ENCODE results near the gene TRIM49D1.
"Not testable (repeated sequence)": the region's sequence is repeated elsewhere in the genome, so short reads cannot be mapped to it uniquely, and the experiment has no call there.

Gene TRIM49D1

GRCh38 chr11:89922195-89922660 is at the start of gene TRIM49D1:
TRIM49D1 (minus strand) TSS chr11:89922245; CDS start chr11:89917710, 4,535 bp downstream.
- DNase-seq, result no peak

DNA sequence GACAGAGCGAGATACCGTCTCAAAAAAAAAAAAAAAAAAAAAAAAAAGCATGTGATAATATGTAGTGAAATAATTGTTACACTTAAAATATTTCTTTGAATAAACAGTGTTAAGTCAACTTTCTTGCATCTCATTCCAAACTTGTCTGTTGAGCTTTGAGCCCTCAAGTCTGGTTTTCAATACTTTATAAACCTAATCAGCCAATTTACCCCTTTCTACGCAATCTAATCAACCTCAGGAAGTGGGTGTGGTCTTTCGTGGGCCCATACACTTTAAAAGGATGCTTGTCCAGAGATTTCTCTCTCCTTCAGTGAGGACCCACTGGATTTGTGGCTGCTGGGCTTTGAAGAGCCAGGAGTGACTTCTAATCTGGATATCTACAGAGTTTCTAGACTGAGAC is 43.7 kb upstream of the TRIM49D1 start, which contains the start of gene TRIM64:
Gene TRIM64 (plus strand): TSS at position 301 of the 400 bp plus-strand sequence. CDS start 2,467 bp downstream, outside the sequence.
- not testable (repeated sequence) for DNase-seq

DNA sequence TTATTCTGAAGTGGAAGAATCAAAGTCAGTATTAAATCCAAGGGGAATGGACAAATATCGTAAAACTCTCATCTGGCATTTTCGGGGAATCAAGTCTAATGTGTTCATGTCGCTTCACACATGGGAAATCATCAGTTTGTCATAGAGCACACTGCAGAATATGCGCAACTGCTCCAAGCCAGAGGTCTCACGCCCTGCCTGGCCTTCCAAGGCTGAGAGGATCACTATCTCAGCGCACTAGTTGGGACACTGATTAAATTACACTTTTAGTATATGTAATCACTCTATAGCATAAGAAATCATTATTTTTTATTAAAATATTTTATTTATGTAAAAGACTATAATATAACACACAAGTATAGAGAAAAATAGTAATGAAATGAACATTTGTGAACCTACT is 38.8 kb upstream of the TRIM49D1 start:
- DNase-seq, result not testable (repeated sequence)

GRCh38 chr11:89923764-89924163 is 1.7 kb upstream of the TRIM49D1 start, which contains the start of gene TRIM49D2:
TRIM49D2 (plus strand) TSS chr11:89924064; CDS start chr11:89926762, 2,698 bp downstream.
- not testable (repeated sequence) for DNase-seq

DNA sequence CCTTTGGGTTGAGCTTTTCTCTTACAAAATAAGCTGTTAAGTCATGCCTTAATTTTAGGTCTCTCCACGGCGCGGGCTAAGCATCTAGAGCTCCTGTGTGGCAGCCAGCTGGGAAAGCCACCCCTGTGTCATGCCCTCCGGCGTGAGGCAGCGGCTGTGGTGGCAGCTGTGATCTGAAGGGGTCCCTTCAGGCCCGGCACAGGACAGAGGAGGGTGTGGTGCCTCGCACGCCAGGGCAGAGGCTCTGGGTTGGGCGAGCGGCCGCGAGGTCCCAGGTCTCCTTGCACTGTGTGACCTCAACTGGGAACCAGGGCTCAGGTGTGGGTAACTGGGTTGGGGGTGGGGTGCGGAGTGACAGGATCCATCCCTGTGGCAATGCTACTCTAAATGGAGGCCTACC is 21.2 kb downstream of the TRIM49D1 start:
- not testable (repeated sequence) for DNase-seq

DNA sequence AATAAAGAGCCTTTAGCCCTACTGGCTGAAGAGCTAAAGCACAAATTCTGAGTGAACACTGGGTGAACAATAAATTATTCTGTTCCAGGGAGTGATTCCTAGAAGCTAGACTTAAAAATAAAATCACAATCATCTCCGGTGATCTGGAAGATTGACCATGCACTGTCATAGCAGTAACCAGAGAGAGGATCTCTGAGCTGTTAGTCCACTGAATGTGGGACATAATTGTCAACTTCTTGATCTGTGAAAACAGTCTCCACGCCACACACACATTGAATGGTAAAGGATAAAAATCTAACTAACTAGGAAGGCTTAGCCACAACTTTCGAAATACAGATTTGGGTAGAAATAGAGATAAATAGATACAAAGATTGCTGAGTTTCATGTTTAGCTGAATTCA is 28.8 kb downstream of the TRIM49D1 start:
- not testable (repeated sequence) for DNase-seq

DNA sequence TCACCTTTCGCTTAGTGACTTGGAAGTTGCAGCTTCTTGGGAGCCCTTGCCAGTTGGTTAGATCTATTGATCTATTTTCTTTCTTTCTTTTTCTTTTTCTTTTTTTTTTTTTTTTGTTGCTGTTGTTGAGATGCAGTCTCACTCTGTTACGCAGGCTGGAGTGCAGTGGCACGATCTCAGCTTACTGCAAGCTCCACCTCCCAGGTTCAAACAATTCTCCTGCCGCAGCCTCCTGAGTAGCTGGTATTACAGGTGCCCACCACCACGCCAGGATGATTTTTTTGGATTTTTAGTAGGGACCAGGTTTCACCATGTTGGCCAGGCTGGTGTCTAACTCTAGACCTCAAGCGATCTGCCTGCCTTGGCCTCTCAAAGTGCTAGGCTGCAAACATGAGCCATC is 44.5 kb downstream of the TRIM49D1 start:
- not testable (repeated sequence) for DNase-seq

DNA sequence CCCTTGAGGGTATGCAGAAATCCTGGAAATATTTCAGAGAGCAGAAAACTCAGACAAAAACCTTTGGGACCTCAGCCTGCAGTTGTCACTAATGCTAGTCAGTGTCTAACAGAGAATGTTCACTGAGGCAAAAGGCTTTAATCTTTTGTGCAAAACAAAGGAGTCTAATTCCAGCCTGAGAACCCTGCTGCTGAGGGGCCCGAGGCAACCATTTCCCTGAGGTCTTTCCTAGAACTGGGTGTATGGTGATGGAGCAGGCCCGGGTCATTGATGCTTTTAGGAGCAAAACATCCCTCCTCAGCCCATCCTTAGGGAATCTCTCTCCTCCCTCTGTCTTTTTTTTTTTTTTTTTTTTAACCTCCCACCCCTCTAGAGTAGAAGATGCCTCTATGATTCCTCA is 49.5 kb downstream of the TRIM49D1 start:
- not testable (repeated sequence) for DNase-seq

GRCh38 chr11:89865223-89865622 is 56.8 kb downstream of the TRIM49D1 start:
- DNase-seq, result not testable (repeated sequence)

DNA sequence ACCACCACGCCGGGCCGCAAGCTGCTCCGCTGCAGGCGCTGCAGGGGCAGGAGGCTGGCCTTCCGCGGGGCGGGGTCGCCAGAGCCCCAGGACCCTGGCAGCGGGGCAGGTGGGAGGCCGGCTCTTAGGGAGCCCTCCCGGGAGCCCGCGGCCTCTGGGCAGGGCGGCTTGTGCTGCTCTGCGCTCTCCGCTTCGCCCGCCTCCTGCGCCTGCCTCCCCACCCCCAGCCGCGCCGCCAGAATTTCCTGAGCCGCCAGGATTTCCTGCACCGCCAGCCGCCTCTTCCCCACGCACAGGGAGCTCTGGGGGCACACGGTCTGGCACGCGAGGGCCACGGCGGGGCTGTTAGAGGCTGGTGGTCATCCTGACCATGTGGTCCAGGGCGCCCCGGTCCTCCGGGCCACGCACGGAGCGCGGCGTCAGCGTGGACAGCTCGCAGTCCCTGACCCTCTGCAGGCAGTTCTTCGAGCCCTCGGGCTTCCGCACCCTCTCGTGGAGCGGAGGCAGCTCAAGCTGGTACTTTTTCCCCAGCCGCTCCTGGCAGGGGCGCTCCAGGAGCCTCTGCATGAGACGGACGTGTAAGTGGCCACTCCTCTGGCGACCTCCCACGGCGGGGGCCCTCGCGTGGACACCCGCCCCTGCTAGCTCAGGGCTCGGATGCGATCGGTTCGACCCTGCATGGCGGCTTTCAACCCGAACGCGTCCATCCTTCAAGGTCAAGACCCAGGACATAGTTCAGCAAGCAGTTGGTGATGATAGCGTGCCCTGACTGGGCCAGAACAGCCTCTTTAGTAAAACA is 57.9 kb downstream of the TRIM49D1 start:
- DNase-seq, result not testable (repeated sequence)

Data from anterior cingulate cortex (tissue), 58 donors.